GM18511 (cell line): Measurements from ENCODE around the gene ITPKB.

Experiments used
- ATAC-seq: cut with Tn5 transposase; IDR thresholded peaks from one replicate; pipeline ENCODE4 v1.9.1; 2021; ENCODE audit warnings: mild to moderate bottlenecking, moderate library complexity; ENCODE audit not compliant: unreplicated experiment

Gene ITPKB

GRCh38 chr1:226670073-226670472 lies 69.0 kb downstream of the ITPKB start:
- no peak for ATAC-seq

DNA sequence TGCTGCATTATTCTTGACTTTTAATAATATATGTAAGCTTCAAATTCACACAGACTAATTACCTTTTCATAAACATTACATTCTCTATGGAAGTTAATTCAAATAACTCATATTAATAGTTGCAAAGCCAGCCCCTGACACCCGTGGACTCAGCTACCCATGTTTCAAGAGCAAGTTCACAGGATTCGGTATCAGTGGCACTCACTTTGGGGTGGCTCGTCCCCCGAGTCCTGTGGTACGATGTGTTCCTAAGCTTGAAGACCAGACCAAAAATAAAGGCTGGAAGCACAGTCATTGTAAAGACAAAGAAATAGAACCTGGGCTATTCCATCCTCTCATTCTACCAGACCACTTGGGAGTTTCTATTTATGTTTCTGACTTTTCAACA lies 70.9 kb downstream of the ITPKB start:
- ATAC-seq = no peak

DNA sequence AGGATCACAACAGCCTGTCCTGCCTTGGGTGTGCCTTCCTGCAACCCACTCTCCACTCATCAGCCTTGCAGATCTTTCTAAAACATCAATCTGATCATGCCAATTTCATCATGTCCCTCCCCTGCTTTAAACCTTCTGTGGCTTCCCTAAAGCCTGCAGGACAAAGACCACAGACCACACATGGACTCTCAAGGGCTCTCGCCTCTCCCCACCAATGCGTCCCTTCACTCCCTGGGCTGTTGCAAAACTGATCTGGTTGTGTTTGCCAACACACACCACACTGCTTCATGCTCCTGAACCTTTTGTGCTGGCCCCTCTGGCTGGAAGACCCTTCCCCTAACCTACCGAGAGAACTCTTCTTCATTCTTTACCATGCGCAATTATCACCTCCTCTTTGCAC lies 72.4 kb downstream of the ITPKB start:
- ATAC-seq = no peak

GRCh38 chr1:226666164-226666506 lies 72.9 kb downstream of the ITPKB start:
- ATAC-seq = no peak

DNA sequence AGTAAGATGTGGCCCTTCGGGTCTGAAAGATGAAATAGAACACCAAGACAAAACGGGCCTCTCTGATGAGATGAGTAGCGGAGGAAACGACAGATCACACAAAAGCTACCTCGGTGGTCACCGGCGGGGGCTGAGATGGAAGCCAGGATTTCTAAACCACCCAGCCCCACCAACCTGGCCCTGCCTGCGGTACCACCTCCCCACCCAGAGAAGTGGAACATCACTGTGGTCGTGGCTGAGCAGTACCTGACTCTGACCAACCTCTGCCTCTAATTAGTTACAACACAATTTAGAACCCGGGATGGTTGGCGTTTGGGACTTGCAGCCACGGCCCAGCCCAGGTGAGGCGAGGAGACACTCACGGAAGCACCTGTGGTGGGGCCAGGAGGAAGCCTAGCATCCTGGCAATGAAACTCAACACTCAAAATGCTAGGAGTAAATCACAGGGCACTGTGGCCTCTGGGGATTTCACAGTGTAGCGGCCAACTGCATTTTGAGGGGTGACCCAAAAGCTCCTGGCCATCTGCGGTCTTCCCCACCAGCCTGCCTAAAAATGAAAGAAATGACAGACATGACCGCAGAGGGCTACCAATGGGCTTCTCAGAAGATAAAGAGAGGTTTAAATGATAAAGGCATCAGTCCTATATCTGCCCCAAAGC lies 73.4 kb downstream of the ITPKB start:
- no peak for ATAC-seq

DNA sequence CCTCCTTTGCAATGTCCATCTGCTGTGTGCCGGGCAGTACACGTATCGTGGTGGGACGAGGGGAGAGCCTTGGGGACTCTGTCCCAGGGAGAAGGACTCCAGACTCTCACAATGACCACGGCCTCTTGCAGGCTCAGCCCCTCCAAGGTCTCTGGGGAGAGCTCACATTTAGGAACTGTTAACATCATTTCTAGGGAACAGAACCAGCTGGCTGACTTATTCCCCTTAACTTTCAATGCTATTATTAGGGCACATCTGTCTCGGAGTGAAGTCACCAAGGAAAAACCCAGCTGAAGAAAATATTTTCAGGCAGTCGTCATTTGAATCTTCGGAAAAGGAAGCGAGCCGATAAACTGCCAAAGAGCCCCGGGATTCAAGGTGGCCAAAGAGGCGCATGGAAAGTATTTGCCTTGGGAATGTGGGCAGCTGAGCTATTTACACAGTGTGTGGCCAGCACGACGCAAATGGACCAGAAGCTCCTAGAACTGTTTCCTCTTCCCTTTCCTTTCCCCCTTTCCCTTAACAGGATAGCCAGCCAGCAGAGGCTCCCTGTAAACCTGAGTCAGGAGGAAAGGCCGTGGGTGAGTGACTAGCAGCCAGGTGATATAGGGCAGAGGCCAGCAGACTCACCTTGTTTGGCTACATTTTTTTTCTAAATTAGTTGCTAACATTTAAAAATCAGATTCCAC lies 74.5 kb downstream of the ITPKB start:
- ATAC-seq = no peak

- ATAC-seq = no peak
These were observed 75.8 kb downstream of the ITPKB start for GRCh38 chr1:226663327-226663704.

- peak; percentile 97 for ATAC-seq
These were observed 76.3 kb downstream of the ITPKB start for GRCh38 chr1:226662642-226663326.

DNA sequence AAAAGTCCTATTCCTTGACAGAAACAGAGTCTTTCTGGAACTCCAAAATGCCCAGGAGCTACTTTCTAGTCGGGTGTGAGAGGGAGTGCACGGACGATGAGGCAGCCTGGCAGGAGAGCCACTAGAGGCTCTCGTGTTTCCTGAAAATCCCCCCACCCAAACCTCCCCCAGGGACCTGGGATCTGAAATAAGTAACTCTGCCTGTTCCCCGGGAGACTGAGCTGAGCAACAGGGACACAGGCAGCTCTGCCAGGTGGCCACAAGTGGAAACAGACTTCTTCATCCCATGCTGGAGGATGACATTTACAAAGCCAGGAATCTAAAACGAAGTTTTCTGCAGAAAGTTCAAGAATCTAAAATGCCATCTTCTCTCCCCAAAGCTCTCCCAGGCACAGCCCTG lies 77.1 kb downstream of the ITPKB start:
- ATAC-seq = no peak

- no peak for ATAC-seq
These were observed 77.8 kb downstream of the ITPKB start for GRCh38 chr1:226661271-226661670.

DNA sequence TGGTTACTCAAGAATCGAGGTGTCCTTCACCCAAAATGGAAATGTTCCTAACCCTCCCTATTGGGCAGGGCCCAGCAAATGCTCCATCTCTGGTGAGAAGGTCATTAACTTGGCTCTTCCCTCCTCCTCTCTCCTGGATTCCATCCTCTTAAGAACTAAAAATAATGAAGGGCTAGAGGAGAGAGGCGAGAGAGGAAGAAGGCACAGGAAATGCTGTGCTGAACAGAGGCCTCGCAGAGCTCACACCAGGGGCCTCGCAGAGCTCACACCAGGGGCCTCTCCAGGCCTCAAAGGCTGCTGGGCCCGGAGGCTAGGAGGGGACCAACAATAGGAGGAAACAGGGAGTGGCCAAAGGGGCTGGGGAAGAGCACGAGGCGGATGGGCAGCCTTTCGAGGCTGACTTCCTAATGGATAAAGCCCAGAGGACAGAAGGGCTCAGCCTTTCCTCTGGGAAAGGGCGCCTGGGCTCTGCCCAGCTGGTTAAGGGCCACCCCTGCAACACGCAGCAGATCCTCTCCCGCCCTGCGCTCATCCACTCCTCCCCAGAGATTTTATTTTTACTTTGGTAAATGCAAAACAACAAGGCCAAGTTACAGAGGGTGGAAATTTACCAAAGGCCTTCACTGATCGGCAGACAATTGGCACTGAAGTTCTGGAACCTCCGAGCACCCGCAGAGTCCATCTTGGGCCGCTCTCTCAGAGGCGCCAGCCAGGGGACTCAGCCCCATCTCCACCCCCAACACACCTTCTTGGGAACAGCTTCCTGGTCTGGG lies 78.5 kb downstream of the ITPKB start:
- no peak for ATAC-seq

DNA sequence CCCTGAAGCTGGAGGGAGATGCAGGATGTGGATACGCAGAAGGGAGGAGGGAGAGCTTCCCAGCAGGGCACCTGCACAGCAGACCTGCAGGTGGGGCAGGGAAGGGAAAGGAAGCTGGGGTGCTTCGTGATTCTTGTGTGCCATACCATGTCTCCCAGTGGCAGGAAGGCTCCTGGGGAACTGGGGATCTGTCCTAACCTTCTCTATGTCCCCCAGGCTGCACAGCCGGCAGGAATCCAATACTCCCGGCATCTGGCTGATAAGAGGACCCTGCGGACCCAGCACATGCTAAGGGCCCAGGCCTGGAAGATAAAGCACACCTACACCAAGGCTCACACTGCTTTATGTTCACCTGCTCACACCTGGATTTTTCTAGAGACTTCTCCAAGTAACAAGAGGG lies 79.4 kb downstream of the ITPKB start:
- ATAC-seq = no peak

DNA sequence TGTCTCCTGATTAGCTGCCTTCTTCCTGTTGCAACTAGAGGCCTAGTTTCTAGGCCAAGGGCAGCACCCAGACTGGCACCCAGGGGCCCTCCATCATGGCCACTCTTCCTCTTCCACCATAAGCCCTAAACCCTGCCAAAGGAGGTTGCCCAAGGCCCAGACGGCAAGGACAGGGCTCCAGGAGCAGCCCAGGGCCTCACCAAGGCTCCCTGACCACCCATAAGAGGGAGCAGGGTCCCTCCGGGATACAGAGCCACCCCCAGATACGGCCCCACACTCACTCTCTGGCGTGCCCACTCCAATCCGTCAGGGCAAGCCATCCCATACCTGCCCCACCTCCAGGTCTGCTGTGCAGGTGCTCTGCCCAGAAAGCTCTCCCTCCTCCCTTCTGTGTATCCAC lies 79.9 kb downstream of the ITPKB start:
- no peak for ATAC-seq

DNA sequence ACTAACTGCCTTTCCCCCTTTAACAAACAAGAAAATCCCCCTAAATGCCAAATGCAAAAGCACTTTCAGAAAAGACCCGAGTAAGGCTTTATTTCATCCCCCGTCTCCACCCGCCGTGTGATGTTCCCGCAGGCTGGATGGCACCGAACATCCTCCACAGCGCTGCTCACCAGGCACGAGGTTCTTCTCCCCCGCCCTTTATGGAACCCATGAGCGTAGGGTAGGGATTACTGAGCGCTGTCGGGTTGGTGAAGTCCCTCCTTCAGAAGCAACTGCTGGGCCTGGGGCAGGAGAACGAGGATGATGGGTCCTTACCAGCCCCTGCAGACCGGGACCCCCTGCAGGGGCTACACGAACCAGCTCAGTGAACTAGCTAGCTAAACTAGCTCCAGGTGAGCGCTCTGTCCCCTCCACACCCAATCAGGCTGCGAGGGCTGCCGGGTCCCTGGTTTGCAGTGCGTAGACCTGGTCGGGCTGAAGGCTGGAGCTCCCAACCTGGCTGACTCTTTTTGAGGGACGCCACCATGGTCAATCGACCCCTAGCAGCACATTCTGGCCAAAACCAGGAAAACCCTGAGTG lies 80.4 kb downstream of the ITPKB start:
- ATAC-seq = no peak

- ATAC-seq = no peak
These were observed 81.1 kb downstream of the ITPKB start for GRCh38 chr1:226657895-226658545.

DNA sequence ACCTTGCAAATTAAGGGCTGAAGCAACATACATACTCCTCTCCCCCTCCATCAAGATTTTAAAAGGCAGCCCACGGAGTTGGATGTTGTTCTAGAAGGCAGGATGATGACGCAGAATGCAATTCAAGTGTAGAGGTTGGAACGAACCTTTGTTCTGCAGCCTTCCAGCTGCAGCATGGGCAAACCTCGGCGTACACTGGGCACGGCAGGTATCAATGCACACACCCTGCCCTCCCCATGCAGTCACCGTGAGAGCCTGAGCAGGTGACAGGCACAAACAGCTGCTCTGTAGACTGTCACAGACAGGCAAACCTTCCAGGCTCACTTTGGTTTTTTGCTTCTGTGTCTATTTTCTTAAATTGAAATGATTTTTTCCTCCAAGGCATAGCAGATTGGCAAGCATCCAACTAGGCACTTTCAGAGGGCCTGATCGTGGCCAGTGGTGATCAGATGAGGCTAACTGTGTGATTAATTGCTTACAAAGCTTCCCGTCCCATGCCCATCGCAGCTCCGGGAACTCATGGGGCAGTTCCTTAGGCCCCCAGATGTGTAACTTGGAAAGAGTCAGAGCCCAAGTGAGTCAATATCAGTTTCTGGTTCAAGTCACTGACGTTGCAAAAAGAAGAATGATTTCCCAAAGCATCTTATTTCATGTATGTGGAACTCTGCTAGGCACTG lies 82.3 kb downstream of the ITPKB start:
- no peak for ATAC-seq

DNA sequence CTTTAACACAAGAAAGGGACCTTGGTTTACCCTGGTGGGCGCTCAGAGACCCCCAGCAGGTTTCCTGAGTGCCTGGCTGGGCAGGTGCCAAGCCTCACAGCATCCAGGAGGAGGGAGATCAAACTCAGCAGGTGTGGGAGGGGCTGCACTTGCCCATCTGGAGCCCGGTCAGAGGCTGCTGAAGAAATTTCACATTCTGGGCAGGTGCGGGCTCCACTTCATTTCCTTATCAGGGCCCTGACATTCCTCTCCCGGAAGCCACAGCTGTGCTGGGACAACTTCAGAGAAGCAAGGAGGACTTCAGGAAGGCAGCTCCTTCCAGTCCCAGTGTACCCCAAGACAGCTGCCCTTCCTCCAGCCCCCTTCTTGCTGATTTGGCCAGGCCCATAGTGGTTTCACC lies 82.9 kb downstream of the ITPKB start:
- no peak for ATAC-seq

DNA sequence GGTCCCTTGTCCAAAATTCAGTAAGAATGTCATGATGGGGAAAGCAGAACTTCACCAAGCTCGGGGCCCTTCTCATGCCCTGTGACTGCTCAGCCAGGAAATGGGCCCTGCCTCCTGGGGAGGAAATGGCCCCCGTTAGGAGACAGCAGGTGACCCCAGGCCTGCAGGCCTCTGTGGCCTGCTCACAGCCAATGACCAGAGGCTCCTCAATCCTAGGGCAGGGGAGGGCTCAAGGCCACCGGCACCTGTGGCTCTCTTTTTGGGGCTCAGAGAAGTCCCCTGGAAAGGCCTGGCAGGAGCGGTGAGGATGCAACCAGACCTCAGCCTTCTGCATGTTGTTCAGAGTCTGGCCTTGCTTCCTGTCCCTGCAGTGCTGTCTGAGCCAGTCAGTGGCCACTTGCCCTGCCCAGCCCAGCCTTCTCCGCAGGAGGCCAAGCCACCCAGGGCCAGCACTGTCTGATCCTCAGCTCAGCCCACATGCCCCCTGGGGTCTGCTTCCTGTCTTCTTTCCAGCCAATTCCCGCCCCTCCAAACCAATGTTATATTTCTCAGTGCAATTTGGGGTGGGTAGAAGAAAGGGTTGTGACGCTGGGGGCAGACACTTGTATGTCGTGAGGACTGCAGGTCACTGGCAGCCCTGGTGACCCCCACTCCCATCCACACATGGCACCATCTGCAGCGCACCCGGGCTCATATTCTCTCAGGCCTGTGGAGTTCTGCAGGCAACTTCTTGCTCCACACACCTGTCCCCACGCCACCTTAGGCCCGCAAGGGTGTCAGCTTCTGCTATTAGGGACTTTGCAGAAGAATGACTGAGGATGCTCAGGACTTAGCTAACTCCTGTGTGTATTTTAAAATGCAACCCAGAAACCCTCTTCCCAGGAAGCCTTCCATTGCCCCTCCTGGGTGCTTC lies 83.6 kb downstream of the ITPKB start:
- ATAC-seq = no peak

DNA sequence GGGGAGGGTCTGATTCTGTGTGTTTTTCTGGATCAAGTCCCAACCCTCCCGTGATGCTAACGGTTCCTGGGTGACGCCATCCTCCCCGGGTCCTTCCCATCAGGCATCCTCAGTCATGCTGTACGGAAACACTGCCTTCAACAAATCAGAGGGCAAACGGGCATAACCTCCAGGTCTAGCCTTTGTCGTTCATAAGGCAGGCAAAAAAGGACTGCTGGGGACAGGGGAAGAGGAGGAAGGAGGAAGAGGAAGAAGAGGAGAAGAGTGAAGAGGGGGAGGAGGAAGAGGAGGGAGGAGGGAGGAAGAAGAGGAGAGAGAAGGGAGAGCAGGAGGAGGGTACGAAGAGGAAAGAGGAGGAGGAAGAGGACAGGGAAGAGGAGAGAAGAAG lies 84.4 kb downstream of the ITPKB start:
- ATAC-seq = no peak
